Activated B cell treated with CpG ODN at 0.5 μM for 24 hours (primary cell): ENCODE measurements around the gene OGDH. TPM values are rescaled to one million over a fixed set of nuclear protein-coding genes. Genes with fewer than 3 reads are reported as not detected.
"Not testable (repeated sequence)": the region's sequence is repeated elsewhere in the genome, so short reads cannot be mapped to it uniquely, and the experiment has no call there.

Source experiments
- ATAC-seq: fragments of 200-7000 bp; cut with Tn5 transposase; one replicate; pipeline ENCODE4 v1.10.0; 2021; ENCODE audit warnings: low read depth, mild to moderate bottlenecking, moderate library complexity
- CTCF ChIA-PET: fragments of 350-600 bp; sonication (Branson Sonifier 250); formaldehyde crosslinking; loops from one replicate; lab custom pipeline; 2021; ENCODE audit warnings: antibody characterized with exemption; lab: Charles Lee
- POLR2A ChIA-PET: fragments of 350-600 bp; sonication (Branson Sonifier 250); formaldehyde crosslinking; loops from one replicate; lab custom pipeline; 2021; ENCODE audit warnings: antibody characterized with exemption; lab: Charles Lee
- DNase-seq: peaks from one replicate; pipeline ENCODE4 v3.0.0; 2022
- H3K27ac Mint-ChIP-seq: one replicate; pipeline ENCODE4 v1.8.0; 2020; ENCODE audit warnings: mixed read lengths
- H3K27me3 Mint-ChIP-seq: one replicate; pipeline ENCODE4 v1.8.0; 2021; ENCODE audit warnings: mixed read lengths
- H3K36me3 Mint-ChIP-seq: one replicate; pipeline ENCODE4 v1.8.0; 2021; ENCODE audit warnings: low read depth, mixed read lengths
- H3K4me1 Mint-ChIP-seq: one replicate; pipeline ENCODE4 v1.8.0; 2021; ENCODE audit warnings: mixed read lengths
- H3K4me3 Mint-ChIP-seq: one replicate; pipeline ENCODE4 v1.8.0; 2020; ENCODE audit warnings: mild to moderate bottlenecking, mixed read lengths
- H3K9me3 Mint-ChIP-seq: one replicate; pipeline ENCODE4 v1.8.0; 2020; ENCODE audit warnings: mixed read lengths
- CTCF ChIP-seq: fragments of 200-600 bp; IDR thresholded peaks from one replicate; pipeline ENCODE4 v1.8.0; 2022; ENCODE audit warnings: antibody characterized with exemption, mild to moderate bottlenecking
- intact Hi-C: fragments of 100-400 bp; cut with micrococcal nuclease; formaldehyde crosslinking; loops from one replicate; pipeline ENCODE4 v1.15.1; 2024
- total RNA-seq: library from RNA; stranded (reverse); gene quantifications from 2 replicates; pipeline ENCODE4 v1.2.3, GENCODE V29; 2022

The OGDH gene
- total RNA-seq: 79.5 and 81.7 TPM in 2 replicates

- no peak for TF ChIP-seq CTCF
- Mint-ChIP-seq H3K27me3 (no peaks in the 10 kb centered on the region), H3K9me3 (no peaks in the 10 kb centered on the region), H3K4me1 (peaks cover 45% of the 10 kb centered on the region), H3K36me3 (peaks cover 12% of the 10 kb centered on the region), H3K27ac (peak within 1 kb of the TSS; percentile 98), H3K4me3 (peak within 1 kb of the TSS; percentile 98)
- ATAC-seq: peak; percentile 94
- CTCF ChIA-PET: interaction anchor here (0.6 to 2.1 kb wide), 5 partner anchors 32 to 417 kb away, joined by 3 to 10 read pairs (median 4); partner anchors contain the start of gene H2AZ2
- intact Hi-C loops: loop anchor here (1.0 to 2.0 kb wide), 11 partner anchors 16 to 505 kb away; partner anchors contain the start of genes H2AZ2, NUDCD3, PPIA and PURB
- peak; percentile 100 for DNase-seq
- POLR2A ChIA-PET: interaction anchor here (0.5 to 10.2 kb wide), 42 partner anchors 10 to 562 kb away, joined by 3 to 257 read pairs (median 4); partner anchors contain the start of genes DBNL, DDX56, H2AZ2 and NUDCD3
Observed at GRCh38 chr7:44606341-44607140, at the start of gene OGDH. OGDH (plus strand) TSS chr7:44606627; CDS start chr7:44624344, 17,717 bp downstream.

- DNase-seq (no peak), ATAC-seq (no peak)
- H3K4me1 Mint-ChIP-seq: peaks cover 3% of the 10 kb centered on the region
- no peak for TF ChIP-seq CTCF
- peaks cover 3% of the 10 kb centered on the region for H3K27me3 Mint-ChIP-seq
- no peak overlapping the region for H3K27ac Mint-ChIP-seq
- H3K9me3 Mint-ChIP-seq: no peaks in the 10 kb centered on the region
- intact Hi-C loops: no loop called here
- POLR2A ChIA-PET: no interaction called here
- no peak overlapping the region for H3K4me3 Mint-ChIP-seq
- no peaks in the 10 kb centered on the region for H3K36me3 Mint-ChIP-seq
- CTCF ChIA-PET: no interaction called here
Observed at GRCh38 chr7:44557485-44557884, 48.9 kb upstream of the OGDH start.

- POLR2A ChIA-PET: no interaction called here
- H3K4me1 Mint-ChIP-seq: peaks cover 3% of the 10 kb centered on the region
- no peak overlapping the region for H3K4me3 Mint-ChIP-seq
- TF ChIP-seq CTCF: no peak
- CTCF ChIA-PET: no interaction called here
- peaks cover 3% of the 10 kb centered on the region for H3K27me3 Mint-ChIP-seq
- ATAC-seq: no peak
- DNase-seq: no peak
- intact Hi-C loops: no loop called here
- H3K27ac Mint-ChIP-seq: no peak overlapping the region
- H3K36me3 Mint-ChIP-seq: peaks cover 12% of the 10 kb centered on the region
- no peaks in the 10 kb centered on the region for H3K9me3 Mint-ChIP-seq
Observed at GRCh38 chr7:44559485-44559884, 46.9 kb upstream of the OGDH start.

GRCh38 chr7:44561481-44561880 is 44.9 kb upstream of the OGDH start:
- TF ChIP-seq CTCF: no peak
- peaks cover 29% of the 10 kb centered on the region for H3K36me3 Mint-ChIP-seq
- DNase-seq: no peak
- H3K4me3 Mint-ChIP-seq: no peak overlapping the region
- ChIA-PET CTCF (no interaction called here), POLR2A (no interaction called here)
- no peaks in the 10 kb centered on the region for H3K27me3 Mint-ChIP-seq
- H3K4me1 Mint-ChIP-seq: no peaks in the 10 kb centered on the region
- no peak for ATAC-seq
- H3K9me3 Mint-ChIP-seq: no peaks in the 10 kb centered on the region
- H3K27ac Mint-ChIP-seq: no peak overlapping the region
- intact Hi-C loops: no loop called here

- H3K36me3 Mint-ChIP-seq: peaks cover 34% of the 10 kb centered on the region
- DNase-seq: no peak
- POLR2A ChIA-PET: no interaction called here
- intact Hi-C loops: no loop called here
- no peak overlapping the region for H3K27ac Mint-ChIP-seq
- H3K4me1 Mint-ChIP-seq: no peaks in the 10 kb centered on the region
- no peak overlapping the region for H3K4me3 Mint-ChIP-seq
- CTCF ChIA-PET: no interaction called here
- no peak for TF ChIP-seq CTCF
- no peak for ATAC-seq
- no peaks in the 10 kb centered on the region for H3K27me3 Mint-ChIP-seq
- H3K9me3 Mint-ChIP-seq: no peaks in the 10 kb centered on the region
Observed at GRCh38 chr7:44561962-44562621, 44.3 kb upstream of the OGDH start.

GRCh38 chr7:44562622-44562962 is 43.8 kb upstream of the OGDH start:
- DNase-seq, POLR2A ChIA-PET, ATAC-seq, H3K4me3 Mint-ChIP-seq, CTCF ChIA-PET, H3K27me3 Mint-ChIP-seq, intact Hi-C loops, H3K4me1 Mint-ChIP-seq, H3K27ac Mint-ChIP-seq, H3K9me3 Mint-ChIP-seq: not testable (repeated sequence)
- peaks cover 39% of the 10 kb centered on the region for H3K36me3 Mint-ChIP-seq
